PFSK-1 (cell line): ENCODE results near the gene RPS6KA5.

Experiments
- POLR2AphosphoS5 ChIP-seq: IDR thresholded peaks from 2 replicates; pipeline ENCODE4 v1.6.1; 2012; ENCODE audit warnings: low read depth, mild to moderate bottlenecking, control low read depth, low read length, moderate library complexity
- REST ChIP-seq, 2 experiments: IDR thresholded peaks; 2 replicates each; pipeline versions ENCODE4 v1.6.1 to v1.8.0; 2011 to 2012; ENCODE audit warnings: low read depth in 2 of 2, low read length in 2 of 2, control low read depth in 1 of 2, inconsistent platforms in 1 of 2, mild to moderate bottlenecking in 1 of 2, moderate library complexity in 1 of 2; ENCODE audit not compliant: insufficient read depth in 1 of 2
- SIN3A ChIP-seq: IDR thresholded peaks from 2 replicates; pipeline ENCODE4 v1.6.1; 2012; ENCODE audit warnings: mild to moderate bottlenecking, low read length, moderate library complexity, borderline replicate concordance; ENCODE audit not compliant: insufficient read depth
- TAF1 ChIP-seq: IDR thresholded peaks from 2 replicates; pipeline ENCODE4 v1.6.1; 2012; ENCODE audit warnings: low read length, control low read depth, borderline replicate concordance; ENCODE audit not compliant: insufficient read depth

GRCh38 chr14:90892970-90893369 lies 167.5 kb downstream of the RPS6KA5 start:
- no peak for TF ChIP-seq POLR2AphosphoS5
- TF ChIP-seq TAF1 = no peak
- no peak for TF ChIP-seq REST (IDR thresholded peaks at IDR 0.05; ENCODE audit: insufficient read depth in 1 of 2, low read depth in 2 of 2, low read length in 2 of 2)
- no peak for TF ChIP-seq SIN3A
